D341Med (cell line): ENCODE results near the gene OR51Q1.

Experiments used
- DNase-seq: peaks from one replicate; pipeline ENCODE4 v3.0.0; 2012; ENCODE audit warnings: low spot score

The OR51Q1 gene

GRCh38 chr11:5421811-5422210 lies at the start of gene OR51Q1:
Gene OR51Q1, plus strand, starts transcription at chr11:5422111. Its CDS starts 90 bp downstream, at chr11:5422201.
- no peak for DNase-seq

- DNase-seq, result peak; percentile 36
Measured at GRCh38 chr11:5380740-5381342, 41.1 kb upstream of the OR51Q1 start.

- no peak for DNase-seq
Measured at GRCh38 chr11:5383576-5383975, 38.3 kb upstream of the OR51Q1 start, which contains the start of gene OR51M1. Gene OR51M1, plus strand, starts transcription at chr11:5383812. Its CDS starts 5,587 bp downstream, at chr11:5389399.

GRCh38 chr11:5384335-5384734 lies 37.6 kb upstream of the OR51Q1 start:
- no peak for DNase-seq

- no peak for DNase-seq
Measured at GRCh38 chr11:5390210-5390609, 31.7 kb upstream of the OR51Q1 start.

GRCh38 chr11:5394091-5394490 lies 27.8 kb upstream of the OR51Q1 start:
- no peak for DNase-seq

GRCh38 chr11:5398936-5399335 lies 23.0 kb upstream of the OR51Q1 start:
- DNase-seq, result no peak

- no peak for DNase-seq
Measured at GRCh38 chr11:5405173-5405572, 16.7 kb upstream of the OR51Q1 start.

- no peak for DNase-seq
Measured at GRCh38 chr11:5420993-5421392, 918 bp upstream of the OR51Q1 start.

- no peak for DNase-seq
Measured at GRCh38 chr11:5423131-5423530, 1.2 kb downstream of the OR51Q1 start.

GRCh38 chr11:5441414-5441813 lies 19.5 kb downstream of the OR51Q1 start, which contains the start of gene OR51I1:
Gene OR51I1, minus strand, starts transcription at chr11:5441514. Its CDS starts 0 bp downstream, at chr11:5441514.
- no peak for DNase-seq

- DNase-seq, result no peak
Measured at GRCh38 chr11:5443835-5444393, 22.0 kb downstream of the OR51Q1 start.

- DNase-seq, result no peak
Measured at GRCh38 chr11:5449023-5449422, 27.1 kb downstream of the OR51Q1 start, which contains the start of gene OR51I2. Gene OR51I2, plus strand, starts transcription at chr11:5449323. Its CDS starts 4,166 bp downstream, at chr11:5453489.

GRCh38 chr11:5449432-5449831 lies 27.5 kb downstream of the OR51Q1 start:
- no peak for DNase-seq

GRCh38 chr11:5460983-5461621 lies 39.2 kb downstream of the OR51Q1 start:
- DNase-seq, result no peak

GRCh38 chr11:5467527-5467926 lies 45.6 kb downstream of the OR51Q1 start:
- no peak for DNase-seq
